ENCODE results near the gene DDX59. TPM values are rescaled to one million over a fixed set of nuclear protein-coding genes. Genes with fewer than 3 reads are reported as not detected.

Gene DDX59
- total RNA-seq, 1 experiment from 2014 or later: 19.4 TPM

DNA sequence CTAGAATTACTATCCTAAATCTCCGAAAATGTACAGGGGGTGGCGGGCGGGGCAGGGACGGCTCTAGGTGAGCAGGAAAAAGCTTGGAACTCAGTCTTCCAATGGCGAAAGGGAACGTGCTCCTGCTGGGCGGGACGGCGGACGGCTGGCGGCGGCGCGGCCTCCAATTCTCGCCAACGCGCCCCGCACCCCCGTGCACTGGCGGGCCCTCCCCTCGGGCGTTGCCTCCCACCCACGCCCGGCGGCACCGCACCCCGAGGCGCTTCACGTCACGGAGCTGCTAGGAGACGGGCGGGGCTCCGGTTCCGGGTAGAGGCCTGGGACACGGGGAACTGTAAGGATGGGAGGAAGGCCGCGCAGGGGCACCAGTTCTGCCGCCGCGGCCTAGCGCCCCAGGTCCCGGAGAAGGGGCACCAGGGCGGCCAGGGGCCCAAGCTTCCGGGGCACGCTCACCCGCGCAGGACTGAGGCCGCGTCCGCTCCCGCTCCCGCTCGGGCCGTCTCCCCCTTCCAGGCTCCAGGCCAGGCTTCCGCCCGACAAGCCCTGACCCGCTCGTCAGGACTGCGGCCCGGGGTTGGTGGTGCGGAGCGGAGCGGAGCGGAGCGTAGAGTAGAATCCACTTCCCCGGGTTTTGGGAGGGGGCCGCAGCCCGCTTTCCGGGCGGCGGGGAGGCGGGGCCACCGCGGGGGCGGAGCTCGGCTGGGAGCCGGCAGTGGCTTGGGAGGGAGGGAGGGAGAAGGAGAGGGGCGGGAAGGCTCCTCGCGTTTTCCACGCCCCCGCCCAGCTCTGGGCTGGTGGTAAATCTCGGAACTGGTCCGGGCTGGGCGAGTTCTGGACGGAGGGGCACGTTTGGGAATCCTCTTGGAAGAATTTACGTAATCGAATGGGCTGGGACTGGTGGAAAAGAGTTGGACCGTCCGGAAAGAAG lies at the start of gene DDX59 (continued):
- TF ChIP-seq PREB (CRISPR knock-in tag; IDR thresholded peaks at IDR 0.05; ENCODE audit: borderline replicate concordance) (no peak), ATF3 (CRISPR knock-in tag; conservative IDR thresholded peaks at IDR 0.05) (no peak), KAT7 (CRISPR knock-in tag; IDR thresholded peaks at IDR 0.05; ENCODE audit: borderline replicate concordance) (0 out of 2 replicates have a peak, but pooled peaks have one; percentile 28), RELA (CRISPR knock-in tag; IDR thresholded peaks at IDR 0.05; ENCODE audit: borderline replicate concordance) (no peak), ZNF671 (CRISPR knock-in tag; IDR thresholded peaks at IDR 0.05) (0 out of 2 replicates have a peak, but pooled peaks have one; percentile 16), ATF2 (CRISPR knock-in tag; IDR thresholded peaks at IDR 0.05; ENCODE audit: borderline replicate concordance, low read depth) (no peak), ARID4B (CRISPR knock-in tag; IDR thresholded peaks at IDR 0.05; ENCODE audit: borderline replicate concordance) (peak; percentile 78; the same call in 1 of the 2 replicates)
- TF ChIP-seq, protein P1, sequence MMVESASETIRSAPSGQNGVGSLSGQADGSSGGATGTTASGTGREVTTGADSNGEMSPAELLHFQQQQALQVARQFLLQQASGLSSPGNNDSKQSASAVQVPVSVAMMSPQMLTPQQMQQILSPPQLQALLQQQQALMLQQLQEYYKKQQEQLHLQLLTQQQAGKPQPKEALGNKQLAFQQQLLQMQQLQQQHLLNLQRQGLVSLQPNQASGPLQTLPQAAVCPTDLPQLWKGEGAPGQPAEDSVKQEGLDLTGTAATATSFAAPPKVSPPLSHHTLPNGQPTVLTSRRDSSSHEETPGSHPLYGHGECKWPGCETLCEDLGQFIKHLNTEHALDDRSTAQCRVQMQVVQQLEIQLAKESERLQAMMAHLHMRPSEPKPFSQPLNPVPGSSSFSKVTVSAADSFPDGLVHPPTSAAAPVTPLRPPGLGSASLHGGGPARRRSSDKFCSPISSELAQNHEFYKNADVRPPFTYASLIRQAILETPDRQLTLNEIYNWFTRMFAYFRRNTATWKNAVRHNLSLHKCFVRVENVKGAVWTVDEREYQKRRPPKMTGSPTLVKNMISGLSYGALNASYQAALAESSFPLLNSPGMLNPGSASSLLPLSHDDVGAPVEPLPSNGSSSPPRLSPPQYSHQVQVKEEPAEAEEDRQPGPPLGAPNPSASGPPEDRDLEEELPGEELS (CRISPR knock-in tag; IDR thresholded peaks at IDR 0.05): peak; percentile 82
- TF ChIP-seq, protein P2, sequence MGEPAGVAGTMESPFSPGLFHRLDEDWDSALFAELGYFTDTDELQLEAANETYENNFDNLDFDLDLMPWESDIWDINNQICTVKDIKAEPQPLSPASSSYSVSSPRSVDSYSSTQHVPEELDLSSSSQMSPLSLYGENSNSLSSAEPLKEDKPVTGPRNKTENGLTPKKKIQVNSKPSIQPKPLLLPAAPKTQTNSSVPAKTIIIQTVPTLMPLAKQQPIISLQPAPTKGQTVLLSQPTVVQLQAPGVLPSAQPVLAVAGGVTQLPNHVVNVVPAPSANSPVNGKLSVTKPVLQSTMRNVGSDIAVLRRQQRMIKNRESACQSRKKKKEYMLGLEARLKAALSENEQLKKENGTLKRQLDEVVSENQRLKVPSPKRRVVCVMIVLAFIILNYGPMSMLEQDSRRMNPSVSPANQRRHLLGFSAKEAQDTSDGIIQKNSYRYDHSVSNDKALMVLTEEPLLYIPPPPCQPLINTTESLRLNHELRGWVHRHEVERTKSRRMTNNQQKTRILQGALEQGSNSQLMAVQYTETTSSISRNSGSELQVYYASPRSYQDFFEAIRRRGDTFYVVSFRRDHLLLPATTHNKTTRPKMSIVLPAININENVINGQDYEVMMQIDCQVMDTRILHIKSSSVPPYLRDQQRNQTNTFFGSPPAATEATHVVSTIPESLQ (CRISPR knock-in tag; IDR thresholded peaks at IDR 0.05): peak; percentile 51; the same call in 1 of the 2 replicates

DNA sequence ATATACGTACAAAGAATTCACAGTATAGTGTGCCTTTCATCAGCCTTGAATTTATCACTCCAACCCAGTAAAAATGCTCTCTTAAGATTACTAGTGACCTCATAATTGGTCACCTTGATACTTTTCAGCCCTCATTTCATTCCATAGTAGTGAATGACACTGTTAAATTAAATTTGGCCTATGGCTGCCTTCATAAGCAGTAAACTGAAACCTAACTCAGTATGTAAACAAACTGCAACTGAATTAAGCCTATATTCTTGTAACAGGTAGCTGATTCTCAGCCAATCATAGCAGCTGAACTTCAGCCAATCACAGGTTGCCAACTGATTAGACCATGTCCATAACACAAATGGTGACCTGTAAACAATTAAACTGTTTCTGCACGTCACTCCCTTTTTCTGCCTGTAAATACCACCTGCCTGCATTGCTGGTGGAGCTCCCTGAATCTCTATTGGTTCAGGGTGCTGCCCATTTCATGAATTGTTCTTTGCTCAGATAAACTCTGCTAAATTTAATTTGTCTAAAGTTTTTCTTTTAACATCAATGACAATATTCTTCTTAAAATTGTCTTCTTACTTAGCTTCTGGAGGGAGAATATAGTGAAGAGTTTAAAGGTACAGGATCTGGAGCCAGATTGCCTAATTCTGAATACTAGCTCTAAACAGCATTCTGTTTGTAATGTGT lies 44.9 kb upstream of the DDX59 start:
- peaks cover 3% of the 10 kb centered on the region; the same call in 1 of the 2 replicates for H3K9me3 Mint-ChIP-seq
- DNase-seq (ENCODE audit: low spot score) (no peak), ATAC-seq (no peak)
- H3K27me3 Mint-ChIP-seq (ENCODE audit: low read depth): no peaks in the 10 kb centered on the region
- H3K27ac Mint-ChIP-seq: no peak overlapping the region
- H3K36me3 Mint-ChIP-seq: no peaks in the 10 kb centered on the region
- H3K4me1 Mint-ChIP-seq: no peaks in the 10 kb centered on the region
- no peak overlapping the region for H3K4me3 Mint-ChIP-seq
- ChIA-PET POLR2A (no interaction called here), CTCF (no interaction called here)
- TF ChIP-seq ZNF121 (CRISPR knock-in tag; IDR thresholded peaks at IDR 0.05): no peak
- TF ChIP-seq NR2C2 (CRISPR knock-in tag; IDR thresholded peaks at IDR 0.05): no peak
- TF ChIP-seq ZNF532 (CRISPR knock-in tag; IDR thresholded peaks at IDR 0.05; ENCODE audit: borderline replicate concordance): no peak
- TF ChIP-seq ZNF219 (CRISPR knock-in tag; IDR thresholded peaks at IDR 0.05; ENCODE audit: borderline replicate concordance): no peak
- TF ChIP-seq MAX (CRISPR knock-in tag; IDR thresholded peaks at IDR 0.05): no peak
- TF ChIP-seq EMX1 (CRISPR knock-in tag; IDR thresholded peaks at IDR 0.05): no peak
- no peak for TF ChIP-seq SMAD4 (CRISPR knock-in tag; IDR thresholded peaks at IDR 0.05)
- no peak for TF ChIP-seq FOXP1 (CRISPR knock-in tag; IDR thresholded peaks at IDR 0.05; ENCODE audit: borderline replicate concordance)
